ENCODE measurements around the gene TAOK1.
A peak's percentile ranks its signal among the peaks of the same experiment; 100 is the strongest.

TAOK1 gene

DNA sequence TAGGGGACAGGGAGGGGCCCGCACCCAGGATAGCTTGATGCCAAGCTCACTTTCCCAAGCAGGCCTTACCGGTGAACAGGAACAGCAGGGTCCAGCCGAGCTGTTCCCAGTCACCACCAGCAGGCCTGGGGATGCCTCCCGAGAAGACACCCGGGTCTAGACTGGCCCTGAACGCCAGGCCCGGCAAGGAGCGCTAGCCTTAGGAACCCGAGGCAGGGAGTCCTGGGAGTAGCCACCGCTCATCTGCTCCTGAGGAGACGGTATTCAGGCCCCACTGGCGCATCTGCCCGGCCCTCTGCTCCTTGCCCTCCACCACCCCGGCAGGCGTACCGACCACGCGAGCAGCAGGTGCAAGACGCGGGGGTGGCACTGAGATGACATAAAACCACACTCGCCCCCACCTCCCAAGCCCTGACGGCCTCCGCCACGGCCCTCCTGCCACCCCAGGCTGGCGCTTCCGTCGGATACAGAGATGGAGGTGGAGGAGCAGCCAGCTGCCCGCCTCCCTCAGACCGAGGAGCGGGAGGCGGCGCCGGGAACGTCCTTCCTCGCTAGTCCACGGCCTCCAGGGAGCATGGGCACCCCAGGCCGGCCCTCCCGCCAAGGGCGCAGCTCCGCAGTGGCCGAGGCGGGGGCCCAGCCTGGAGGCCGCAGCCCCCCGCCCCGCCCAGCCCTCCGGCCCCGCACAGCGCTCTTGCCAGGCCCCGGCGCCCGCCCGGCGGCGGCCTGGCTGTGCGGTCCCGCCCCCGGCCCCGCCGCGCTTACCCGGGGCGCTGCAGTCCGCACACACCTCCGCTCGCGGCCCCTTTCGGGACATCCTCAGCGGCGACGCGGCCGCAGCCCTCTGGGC is 198.6 kb downstream of the TAOK1 start:
- peak overlapping the region; percentile 47 for H3K27ac ChIP-seq (replicated peaks)
- no peaks in the 10 kb centered on the region for H3K27me3 ChIP-seq (ENCODE audit: insufficient read depth, poor library complexity, severe bottlenecking)
- H3K4me3 ChIP-seq (replicated peaks; ENCODE audit: insufficient read depth, low read length), result peak overlapping the region; percentile 82
- TF ChIP-seq GABPA (IDR thresholded peaks at IDR 0.05; ENCODE audit: low read depth) (no peak), SPI1 (IDR thresholded peaks at IDR 0.05; ENCODE audit: borderline replicate concordance, low read depth) (no peak), POLR2AphosphoS5 (IDR thresholded peaks at IDR 0.05; ENCODE audit: low read depth) (no peak)
- TF ChIP-seq, protein P1, sequence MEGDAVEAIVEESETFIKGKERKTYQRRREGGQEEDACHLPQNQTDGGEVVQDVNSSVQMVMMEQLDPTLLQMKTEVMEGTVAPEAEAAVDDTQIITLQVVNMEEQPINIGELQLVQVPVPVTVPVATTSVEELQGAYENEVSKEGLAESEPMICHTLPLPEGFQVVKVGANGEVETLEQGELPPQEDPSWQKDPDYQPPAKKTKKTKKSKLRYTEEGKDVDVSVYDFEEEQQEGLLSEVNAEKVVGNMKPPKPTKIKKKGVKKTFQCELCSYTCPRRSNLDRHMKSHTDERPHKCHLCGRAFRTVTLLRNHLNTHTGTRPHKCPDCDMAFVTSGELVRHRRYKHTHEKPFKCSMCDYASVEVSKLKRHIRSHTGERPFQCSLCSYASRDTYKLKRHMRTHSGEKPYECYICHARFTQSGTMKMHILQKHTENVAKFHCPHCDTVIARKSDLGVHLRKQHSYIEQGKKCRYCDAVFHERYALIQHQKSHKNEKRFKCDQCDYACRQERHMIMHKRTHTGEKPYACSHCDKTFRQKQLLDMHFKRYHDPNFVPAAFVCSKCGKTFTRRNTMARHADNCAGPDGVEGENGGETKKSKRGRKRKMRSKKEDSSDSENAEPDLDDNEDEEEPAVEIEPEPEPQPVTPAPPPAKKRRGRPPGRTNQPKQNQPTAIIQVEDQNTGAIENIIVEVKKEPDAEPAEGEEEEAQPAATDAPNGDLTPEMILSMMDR (IDR thresholded peaks at IDR 0.05; ENCODE audit: insufficient read depth, low read length), result no peak
- TF ChIP-seq, protein P2, sequence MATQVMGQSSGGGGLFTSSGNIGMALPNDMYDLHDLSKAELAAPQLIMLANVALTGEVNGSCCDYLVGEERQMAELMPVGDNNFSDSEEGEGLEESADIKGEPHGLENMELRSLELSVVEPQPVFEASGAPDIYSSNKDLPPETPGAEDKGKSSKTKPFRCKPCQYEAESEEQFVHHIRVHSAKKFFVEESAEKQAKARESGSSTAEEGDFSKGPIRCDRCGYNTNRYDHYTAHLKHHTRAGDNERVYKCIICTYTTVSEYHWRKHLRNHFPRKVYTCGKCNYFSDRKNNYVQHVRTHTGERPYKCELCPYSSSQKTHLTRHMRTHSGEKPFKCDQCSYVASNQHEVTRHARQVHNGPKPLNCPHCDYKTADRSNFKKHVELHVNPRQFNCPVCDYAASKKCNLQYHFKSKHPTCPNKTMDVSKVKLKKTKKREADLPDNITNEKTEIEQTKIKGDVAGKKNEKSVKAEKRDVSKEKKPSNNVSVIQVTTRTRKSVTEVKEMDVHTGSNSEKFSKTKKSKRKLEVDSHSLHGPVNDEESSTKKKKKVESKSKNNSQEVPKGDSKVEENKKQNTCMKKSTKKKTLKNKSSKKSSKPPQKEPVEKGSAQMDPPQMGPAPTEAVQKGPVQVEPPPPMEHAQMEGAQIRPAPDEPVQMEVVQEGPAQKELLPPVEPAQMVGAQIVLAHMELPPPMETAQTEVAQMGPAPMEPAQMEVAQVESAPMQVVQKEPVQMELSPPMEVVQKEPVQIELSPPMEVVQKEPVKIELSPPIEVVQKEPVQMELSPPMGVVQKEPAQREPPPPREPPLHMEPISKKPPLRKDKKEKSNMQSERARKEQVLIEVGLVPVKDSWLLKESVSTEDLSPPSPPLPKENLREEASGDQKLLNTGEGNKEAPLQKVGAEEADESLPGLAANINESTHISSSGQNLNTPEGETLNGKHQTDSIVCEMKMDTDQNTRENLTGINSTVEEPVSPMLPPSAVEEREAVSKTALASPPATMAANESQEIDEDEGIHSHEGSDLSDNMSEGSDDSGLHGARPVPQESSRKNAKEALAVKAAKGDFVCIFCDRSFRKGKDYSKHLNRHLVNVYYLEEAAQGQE (IDR thresholded peaks at IDR 0.05; ENCODE audit: insufficient replicate concordance, low read depth), result no peak
- DNase-seq (ENCODE audit: low read depth in 1 of 2, low spot score in 1 of 2), result peak in 1 of 2 experiments; percentile 21

DNA sequence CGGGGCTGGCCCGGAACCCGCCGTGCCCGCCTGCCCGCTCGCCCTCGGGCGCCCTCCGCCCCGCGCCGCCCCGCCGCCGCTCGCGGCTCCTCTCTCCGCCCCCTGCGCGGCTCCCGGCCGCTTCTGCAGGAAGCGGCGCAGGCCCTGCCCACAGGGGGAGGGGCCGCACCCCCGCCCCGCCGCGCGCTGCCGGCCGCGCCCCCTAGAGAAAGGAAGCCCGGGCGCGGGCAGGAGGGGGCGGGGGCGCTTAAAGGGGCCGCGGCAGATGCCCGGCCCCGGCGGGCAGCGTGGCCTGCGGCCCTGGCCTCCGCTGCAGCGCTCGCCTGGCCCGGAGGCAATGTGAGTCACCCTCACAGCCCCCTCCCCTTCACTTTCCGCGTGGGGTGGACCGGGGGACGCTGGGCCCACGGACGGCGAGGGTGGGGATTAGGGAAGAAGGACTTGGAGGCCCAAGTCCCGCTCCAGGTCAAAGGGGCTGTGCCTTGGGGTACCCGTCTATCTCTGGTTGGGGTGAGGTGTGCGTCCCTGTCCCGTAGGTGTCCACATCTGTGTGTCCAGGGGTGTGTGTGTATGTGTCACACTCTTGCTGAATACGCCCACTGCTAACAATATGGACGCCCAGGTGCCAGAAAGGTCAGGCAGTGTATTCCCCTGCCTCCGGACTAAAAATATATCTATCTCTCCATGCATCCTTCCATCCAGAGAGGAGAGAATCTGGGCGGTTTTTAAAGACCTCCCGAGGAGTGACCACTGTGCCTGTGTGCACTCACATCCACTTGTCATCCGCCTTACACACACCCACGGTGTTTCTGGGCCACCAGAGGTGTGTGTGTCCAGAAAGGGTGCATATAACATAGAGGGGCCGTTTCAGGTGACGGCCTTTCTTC is 199.6 kb downstream of the TAOK1 start, which contains the start of gene GIT1:
Gene GIT1 (minus strand): TSS at position 125 of the 887 bp plus-strand sequence. CDS start 270 bp downstream, outside the sequence.
- DNase-seq (ENCODE audit: low read depth in 1 of 2, low spot score in 1 of 2), result peak; percentile 60 to 79
- TF ChIP-seq, protein P2 (IDR thresholded peaks at IDR 0.05; ENCODE audit: insufficient replicate concordance, low read depth), result no peak
- TF ChIP-seq POLR2AphosphoS5 (IDR thresholded peaks at IDR 0.05; ENCODE audit: low read depth) (no peak), GABPA (IDR thresholded peaks at IDR 0.05; ENCODE audit: low read depth) (no peak), SPI1 (IDR thresholded peaks at IDR 0.05; ENCODE audit: borderline replicate concordance, low read depth) (no peak)
- TF ChIP-seq, protein P1 (IDR thresholded peaks at IDR 0.05; ENCODE audit: insufficient read depth, low read length), result no peak
- Histone ChIP-seq H3K27me3 (ENCODE audit: insufficient read depth, poor library complexity, severe bottlenecking) (no peaks in the 10 kb centered on the region), H3K4me3 (replicated peaks; ENCODE audit: insufficient read depth, low read length) (peak within 1 kb of the TSS; percentile 82), H3K27ac (replicated peaks) (peak within 1 kb of the TSS; percentile 70)

DNA sequence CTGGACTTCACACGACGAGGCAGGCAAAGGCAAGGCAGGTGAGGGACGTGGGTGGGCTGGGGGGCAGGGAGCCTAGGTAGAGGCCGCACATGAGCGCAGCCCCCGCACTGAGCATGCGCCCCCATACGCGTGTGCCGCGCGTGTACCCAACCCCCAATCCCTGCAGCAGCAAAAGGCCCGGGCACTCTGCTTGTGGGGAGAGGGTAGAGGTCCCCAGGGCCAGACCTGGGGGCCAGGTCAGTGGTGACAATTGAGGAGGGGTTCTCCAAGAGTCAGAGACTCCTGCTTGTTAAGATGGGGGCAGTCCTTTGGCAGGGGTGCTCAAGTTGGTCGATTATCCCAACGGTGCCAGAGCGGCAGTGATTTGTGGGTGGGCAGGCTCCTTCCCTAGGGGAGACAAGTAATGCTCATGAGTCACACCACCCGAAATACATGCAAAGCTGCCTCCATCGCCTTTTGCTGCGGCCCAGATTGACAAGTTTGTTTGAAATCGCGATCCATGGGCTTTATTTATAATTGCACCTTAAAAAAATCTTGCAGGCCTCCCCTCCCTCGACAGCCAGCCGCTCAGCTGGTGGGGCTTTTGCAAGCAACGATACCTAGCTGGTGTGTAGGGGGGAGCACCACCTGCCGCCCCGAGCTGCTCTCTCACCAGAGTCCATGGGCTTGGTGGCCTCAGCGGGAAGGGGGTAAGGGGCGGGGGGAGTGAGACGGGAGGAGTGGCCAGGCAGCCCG is 200.4 kb downstream of the TAOK1 start:
- H3K27me3 ChIP-seq (ENCODE audit: insufficient read depth, poor library complexity, severe bottlenecking), result no peaks in the 10 kb centered on the region
- no peak for TF ChIP-seq POLR2AphosphoS5 (IDR thresholded peaks at IDR 0.05; ENCODE audit: low read depth)
- TF ChIP-seq SPI1 (IDR thresholded peaks at IDR 0.05; ENCODE audit: borderline replicate concordance, low read depth), result no peak
- TF ChIP-seq, protein P1 (IDR thresholded peaks at IDR 0.05; ENCODE audit: insufficient read depth, low read length), result no peak
- TF ChIP-seq, protein P2 (IDR thresholded peaks at IDR 0.05; ENCODE audit: insufficient replicate concordance, low read depth), result no peak
- no peak for TF ChIP-seq GABPA (IDR thresholded peaks at IDR 0.05; ENCODE audit: low read depth)
- H3K4me3 ChIP-seq (replicated peaks; ENCODE audit: insufficient read depth, low read length), result peak overlapping the region; percentile 48
- no peak overlapping the region for H3K27ac ChIP-seq (replicated peaks)
- no peak for DNase-seq (ENCODE audit: low read depth in 1 of 2, low spot score in 1 of 2)

All from HL-60 (cell line).